ENCODE data around the gene OGG1.
A peak's percentile ranks its signal among the peaks of the same experiment; 100 is the strongest.

Gene OGG1

DNA sequence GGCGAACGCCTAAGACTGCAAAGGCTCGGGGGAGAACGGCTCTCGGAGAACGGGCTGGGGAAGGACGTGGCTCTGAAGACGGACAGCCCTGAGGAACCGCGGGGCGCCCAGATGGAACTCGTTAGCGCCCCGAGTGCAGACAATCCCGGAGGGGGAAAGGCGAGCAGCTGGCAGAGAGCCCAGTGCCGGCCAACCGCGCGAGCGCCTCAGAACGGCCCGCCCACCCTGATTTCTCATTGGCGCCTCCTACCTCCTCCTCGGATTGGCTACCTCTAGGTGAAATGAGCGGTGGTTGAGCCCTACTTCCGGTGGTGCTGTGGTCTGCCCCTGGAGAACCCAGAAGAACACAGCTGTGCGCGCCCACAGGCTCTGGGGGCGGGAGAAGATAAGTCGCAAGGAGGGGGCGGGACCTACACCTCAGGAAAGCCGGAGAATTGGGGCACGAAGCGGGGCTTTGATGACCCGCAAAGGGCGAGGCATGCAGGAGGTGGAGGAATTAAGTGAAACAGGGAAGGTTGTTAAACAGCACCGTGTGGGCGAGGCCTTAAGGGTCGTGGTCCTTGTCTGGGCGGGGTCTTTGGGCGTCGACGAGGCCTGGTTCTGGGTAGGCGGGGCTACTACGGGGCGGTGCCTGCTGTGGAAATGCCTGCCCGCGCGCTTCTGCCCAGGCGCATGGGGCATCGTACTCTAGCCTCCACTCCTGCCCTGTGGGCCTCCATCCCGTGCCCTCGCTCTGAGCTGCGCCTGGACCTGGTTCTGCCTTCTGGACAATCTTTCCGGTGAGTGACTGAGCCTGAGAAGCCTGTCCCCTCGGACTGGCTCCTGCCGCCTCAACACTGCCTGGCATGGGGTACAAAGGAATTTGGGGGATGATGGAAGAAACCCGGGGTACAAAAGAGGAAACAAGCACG is at the start of gene OGG1:
TSS of gene OGG1 (plus strand) at position 308 of the 911 bp plus-strand sequence. CDS start at position 643, 335 bp downstream.
- peak; percentile 97 to 98 for DNase-seq

DNA sequence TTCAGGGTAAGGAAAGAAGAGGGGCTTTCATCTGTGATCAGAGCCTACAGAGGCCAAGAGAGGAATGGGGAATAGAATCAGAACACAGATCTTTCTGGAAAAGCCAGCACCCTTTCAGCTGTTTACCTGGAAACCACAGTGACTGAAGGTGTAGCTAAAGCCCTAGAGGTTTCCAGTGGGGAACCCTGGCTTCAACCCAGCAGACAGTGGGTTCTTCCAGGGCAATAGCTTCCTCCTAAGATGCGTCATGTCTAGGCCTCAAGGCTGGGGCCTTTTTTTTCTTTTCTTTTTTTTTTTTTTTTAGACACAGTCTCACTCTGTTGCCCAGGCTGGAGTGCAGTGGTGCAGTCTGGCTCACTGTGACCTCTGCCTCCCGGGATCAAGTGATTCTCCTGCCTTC is 49.2 kb upstream of the OGG1 start:
- no peak for DNase-seq

DNA sequence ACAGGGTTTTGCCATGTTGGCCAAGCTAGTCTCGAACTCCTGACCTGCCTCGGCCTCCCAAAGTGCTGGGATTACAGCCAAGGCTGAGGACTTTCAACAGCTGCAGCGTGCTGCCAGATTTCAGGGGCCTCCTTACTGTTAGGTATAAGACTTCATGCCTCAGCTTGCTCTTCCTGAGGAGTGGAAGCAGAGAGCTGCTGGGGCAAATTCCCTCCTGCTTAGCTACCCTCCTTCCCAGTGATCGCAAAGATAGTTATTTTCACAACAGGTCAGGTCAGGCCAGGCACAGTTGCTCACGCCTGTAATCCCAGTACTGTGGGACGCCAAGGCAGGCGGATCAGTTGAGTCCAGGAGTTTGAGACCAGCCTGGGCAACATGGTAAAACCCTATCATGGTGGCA is 48.7 kb upstream of the OGG1 start:
- DNase-seq = no peak

DNA sequence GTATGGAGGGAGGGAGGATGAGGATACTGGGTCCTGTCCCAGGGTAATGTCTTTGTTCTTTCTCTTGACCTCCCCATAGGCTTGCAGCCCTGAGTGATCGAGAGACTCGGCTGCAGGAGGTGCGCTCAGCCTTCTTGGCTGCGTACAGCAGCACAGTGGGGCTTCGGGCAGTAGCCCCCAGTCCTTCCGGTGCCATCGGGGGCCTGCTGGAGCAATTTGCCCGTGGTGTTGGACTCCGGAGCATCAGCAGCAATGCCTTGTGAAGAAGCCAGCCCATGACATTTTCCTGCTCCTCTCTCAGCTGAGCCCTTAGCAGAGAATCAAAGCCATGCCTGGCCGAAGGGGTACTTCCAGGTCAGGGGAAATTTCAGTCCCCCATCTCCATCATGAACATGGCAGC is 48.0 kb upstream of the OGG1 start:
- no peak for DNase-seq

DNA sequence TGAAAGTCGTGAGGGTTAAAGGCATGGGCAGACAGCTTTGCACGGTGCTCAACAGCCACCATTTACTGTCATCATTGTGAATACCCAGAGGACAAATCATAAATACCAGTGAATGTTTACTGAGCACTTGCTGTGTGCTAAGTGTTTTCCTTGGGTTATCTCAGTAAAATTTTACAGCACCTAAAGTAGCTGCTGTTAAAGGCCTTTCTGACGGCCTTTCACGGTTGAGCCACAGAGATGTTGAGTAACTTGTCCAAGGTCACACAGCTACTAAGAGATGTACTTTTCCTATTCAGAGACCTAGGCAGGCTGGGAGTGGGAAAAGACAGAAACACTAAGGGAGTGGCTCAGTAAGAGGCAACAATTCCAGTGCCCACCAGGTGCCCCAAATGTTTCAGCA is 46.5 kb upstream of the OGG1 start:
- DNase-seq = no peak

- DNase-seq = no peak
Measured at GRCh38 chr3:9703736-9704346, 45.9 kb upstream of the OGG1 start, which contains the start of gene CPNE9. Gene CPNE9 (plus strand): TSS chr3:9703833. CDS start chr3:9703997, 164 bp downstream.

DNA sequence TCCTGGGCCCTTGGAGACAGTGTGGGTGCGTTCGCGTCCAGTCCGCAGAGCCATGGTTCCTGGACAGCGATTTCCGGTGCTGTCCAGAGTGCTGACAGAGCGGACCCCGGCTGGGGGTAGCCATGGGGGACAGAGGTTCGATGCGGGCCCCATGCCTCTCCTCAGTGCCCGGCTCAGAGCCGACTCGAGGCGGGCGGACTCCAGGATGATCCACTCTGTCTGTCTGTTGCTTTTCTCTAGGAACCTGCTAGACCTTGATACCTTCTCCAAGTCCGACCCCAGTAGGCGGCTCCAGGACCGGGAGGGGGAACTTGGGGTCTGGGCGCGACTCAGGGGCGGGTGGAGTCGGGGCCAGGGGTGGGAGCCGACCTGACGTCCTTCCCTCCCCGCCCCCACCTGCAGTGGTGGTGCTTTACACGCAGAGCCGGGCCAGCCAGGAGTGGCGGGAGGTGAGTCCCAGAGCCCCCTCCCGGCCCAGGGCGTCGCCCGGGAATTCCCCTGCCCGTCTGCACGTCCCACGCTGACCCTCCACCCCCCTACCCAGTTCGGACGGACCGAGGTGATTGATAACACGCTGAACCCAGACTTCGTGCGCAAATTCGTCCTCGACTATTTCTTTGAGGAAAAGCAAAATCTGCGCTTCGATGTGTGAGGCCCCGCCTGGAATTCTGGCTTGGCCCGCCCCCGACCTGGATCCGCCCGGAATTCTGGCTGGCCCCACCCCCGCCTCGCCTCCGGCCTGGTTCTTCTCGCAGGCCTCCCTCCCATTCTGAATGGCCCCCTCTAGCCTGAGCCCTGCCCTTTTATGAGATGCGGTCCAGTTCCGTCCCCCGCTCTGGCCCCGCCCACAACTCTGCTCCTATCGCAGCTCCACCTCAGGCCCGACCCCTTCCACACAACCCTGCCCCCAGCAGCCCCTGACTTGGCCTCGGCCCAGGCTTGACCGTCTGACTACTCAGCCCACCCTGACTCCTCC is 45.1 kb upstream of the OGG1 start:
- peak; percentile 30 to 44 for DNase-seq

DNA sequence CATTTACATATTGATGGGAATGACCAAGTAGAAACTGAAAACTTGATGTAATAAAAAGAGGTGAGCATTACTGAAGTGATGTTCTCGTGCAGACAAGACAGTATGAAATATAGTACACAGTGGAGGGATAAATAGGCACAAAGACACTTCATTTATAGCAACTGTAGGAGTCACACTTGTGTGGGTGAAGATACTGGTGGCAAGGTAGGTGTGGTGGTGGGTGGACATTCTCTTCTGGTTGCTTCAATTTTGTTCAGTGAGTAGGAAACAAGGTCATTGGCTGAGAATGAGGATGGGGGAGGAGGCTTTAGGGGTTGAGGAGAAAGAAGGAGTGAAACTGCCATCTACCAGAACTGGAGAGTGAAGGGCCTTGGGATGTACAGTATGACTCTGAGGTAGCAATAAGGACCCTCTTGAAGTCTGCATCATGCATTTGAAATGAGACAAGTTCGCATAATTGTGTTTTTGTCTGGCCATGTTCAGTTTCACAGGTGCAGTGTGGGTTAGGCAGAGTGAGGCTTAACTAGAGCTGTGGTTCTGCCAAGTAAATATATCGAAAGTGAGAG is 39.5 kb upstream of the OGG1 start:
- DNase-seq = no peak

GRCh38 chr3:9712415-9712814 is 37.3 kb upstream of the OGG1 start:
- no peak for DNase-seq

- DNase-seq = no peak
Measured at GRCh38 chr3:9713142-9713541, 36.6 kb upstream of the OGG1 start.

- DNase-seq = no peak
Measured at GRCh38 chr3:9715136-9715535, 34.6 kb upstream of the OGG1 start.

- DNase-seq = peak; percentile 57 to 65
Measured at GRCh38 chr3:9715764-9716437, 33.9 kb upstream of the OGG1 start.

DNA sequence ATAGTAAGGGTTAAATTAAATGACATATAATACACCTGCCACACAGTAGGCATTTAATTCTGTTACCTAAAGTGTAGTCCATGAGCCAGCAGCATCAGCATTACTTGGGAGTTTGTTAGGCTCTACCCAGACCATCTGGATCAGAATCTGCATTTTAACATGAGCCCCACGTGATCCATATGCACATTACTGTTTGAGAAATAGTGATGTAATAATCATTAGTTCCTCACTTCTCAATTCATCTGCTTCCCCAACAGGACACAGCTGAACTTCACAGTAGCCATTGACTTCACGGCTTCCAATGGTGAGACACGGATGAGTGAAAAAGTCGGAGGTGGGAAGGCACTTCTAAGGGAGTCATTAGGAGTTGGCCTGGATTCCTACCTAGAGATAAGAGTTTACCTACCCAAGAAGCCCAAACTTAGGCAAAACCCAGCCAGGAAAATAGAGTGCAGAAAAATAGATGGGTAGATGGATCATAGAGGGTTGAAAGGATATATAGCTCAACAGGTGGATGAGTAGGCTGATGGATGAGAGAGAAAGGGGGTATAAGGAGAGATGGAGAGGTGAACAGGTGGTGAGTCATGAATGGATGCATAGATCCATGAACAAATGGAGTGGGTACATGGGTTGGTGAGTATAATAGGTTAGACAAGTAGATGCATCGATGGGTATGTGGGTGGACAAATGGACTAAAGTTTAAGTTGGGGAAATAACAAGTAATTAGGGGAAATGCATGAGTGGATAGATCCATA is 32.8 kb upstream of the OGG1 start:
- no peak for DNase-seq

- no peak for DNase-seq
Measured at GRCh38 chr3:9717563-9717962, 32.2 kb upstream of the OGG1 start.

DNA sequence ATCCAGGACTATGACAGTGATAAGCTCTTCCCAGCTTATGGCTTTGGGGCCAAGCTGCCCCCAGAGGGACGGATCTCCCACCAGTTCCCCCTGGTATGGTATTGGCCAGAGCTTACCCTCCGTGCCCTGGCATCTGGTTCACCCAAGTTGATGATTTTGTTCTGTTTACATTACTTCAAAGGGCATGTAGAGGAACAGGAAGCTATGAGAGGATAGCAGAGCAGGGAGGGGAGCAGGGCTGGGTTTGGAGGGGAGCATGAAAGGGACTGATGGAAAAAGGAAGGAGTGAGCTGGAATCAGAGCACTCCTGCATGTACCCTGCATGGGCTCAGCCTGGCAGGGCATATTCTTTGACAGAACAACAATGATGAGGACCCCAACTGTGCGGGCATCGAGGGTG is 31.6 kb upstream of the OGG1 start:
- DNase-seq = no peak

DNA sequence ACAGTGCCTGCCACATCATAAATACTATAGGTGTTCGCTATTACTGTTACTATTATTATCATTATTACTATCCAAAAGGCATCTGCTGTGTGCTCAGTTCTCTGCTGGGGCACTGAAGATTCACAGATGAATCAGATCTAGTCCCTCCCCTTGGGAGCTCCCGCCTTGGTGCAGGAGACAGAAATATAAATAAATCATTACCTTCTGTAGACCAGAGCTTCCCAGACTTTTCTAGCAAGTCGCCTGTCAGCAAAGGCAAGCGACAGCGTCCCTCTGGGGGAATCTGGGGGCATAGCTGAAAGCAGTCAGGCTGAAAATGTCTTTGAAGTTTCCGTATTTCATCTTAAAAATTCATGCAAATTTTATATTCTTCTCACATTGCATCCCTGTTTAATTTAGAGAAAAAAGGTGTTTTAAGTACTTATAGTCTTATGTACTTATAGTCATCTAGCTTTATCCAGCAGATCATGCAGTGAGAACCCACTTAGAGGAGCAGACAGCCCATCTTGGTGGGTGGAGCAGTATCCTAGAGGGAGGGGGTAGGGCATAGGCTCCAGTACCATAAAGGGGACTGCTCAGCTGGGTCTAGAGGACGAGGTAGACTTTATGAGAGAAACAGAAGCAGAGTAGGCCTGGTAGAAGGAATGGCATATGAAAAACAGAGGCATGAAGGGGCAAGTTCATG is 28.6 kb upstream of the OGG1 start:
- DNase-seq = no peak

DNA sequence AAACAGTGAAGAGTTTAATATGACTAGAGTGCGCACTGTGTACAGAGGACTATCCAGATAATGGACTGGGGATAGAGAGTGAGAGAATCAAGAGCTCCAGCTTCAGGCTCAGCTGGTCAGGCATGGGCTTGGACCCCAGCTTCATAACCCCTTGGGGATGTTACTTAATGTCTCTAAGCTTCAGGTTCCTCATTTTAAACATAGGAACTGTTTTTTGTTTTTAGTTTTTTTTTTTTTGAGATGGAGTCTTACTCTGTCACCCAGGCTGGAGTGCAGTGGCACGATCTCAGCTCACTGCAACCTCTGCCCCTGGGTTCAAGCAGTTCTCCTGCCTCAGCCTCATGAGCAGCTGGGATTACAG is 28.1 kb upstream of the OGG1 start:
- DNase-seq = no peak

GRCh38 chr3:9725775-9726515 is 23.8 kb upstream of the OGG1 start:
- DNase-seq = no peak

DNA sequence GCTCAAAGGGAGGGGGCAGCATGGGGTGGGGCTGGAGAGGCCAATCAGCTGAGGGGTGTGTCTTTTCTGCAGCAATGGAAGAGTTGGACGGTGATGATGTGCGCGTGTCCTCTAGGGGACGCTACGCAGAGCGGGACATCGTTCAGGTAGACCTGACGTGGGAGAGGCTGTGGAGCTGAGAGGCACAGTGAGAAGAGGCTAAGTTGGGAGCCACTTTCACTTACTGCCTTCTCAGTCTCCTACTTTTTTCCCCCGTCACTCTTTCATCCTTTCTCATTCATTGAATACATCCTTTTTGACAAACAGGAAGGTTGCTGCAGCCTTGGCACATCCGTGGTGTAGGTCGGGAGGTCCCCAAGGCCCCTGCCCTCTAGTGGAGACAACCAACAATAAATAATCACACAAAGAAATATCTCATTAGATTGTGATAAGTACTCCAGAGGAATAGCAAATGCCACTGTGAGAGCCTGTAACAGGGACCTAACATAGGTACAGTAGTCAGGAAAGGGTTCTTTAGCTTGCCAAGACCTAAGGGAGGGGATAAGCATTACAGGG is 22.6 kb upstream of the OGG1 start:
- peak; percentile 73 to 77 for DNase-seq

GRCh38 chr3:9727743-9728142 is 22.0 kb upstream of the OGG1 start:
- DNase-seq = no peak

Data from activated T-cell treated with anti-CD3 and anti-CD28 coated beads, Interleukin-2, amount 50 U/mL, for 48 hours (primary cell).